Heart right ventricle (tissue), 16 donors: ENCODE data around the gene SLC7A11. TPM values are rescaled to one million over a fixed set of nuclear protein-coding genes. Genes with fewer than 3 reads are reported as not detected.

Experiments used
- ATAC-seq, 8 donors: fragments of 200-7000 bp; cut with Tn5 transposase; one replicate each; pipeline ENCODE4 v1.9.1; 2020; ENCODE audit warnings: mild to moderate bottlenecking in 8 of 8, moderate library complexity in 8 of 8, moderate number of reproducible peaks in 1 of 8
- DNase-seq, 2 donors: peaks; one replicate each; pipeline ENCODE4 v3.0.0-alpha.2; 2020
- H3K27ac ChIP-seq, 10 donors: fragments of 200-600 bp; sonication (generic) in 2 of 10; one replicate each; pipeline versions ENCODE4 v1.5.0 to v1.8.0; 2020 to 2022; ENCODE audit warnings: mild to moderate bottlenecking in 3 of 10
- H3K27me3 ChIP-seq, 7 donors: fragments of 200-600 bp; one replicate each; pipeline ENCODE4 v1.8.0; 2021 to 2022; ENCODE audit warnings: mild to moderate bottlenecking in 2 of 7
- H3K36me3 ChIP-seq, 9 donors: fragments of 200-600 bp; sonication (generic) in 1 of 9; one replicate each; pipeline versions ENCODE4 v1.5.0 to v1.8.0; 2020 to 2022; ENCODE audit warnings: mild to moderate bottlenecking in 2 of 9
- H3K4me1 ChIP-seq, 9 donors: fragments of 200-600 bp; sonication (generic) in 1 of 9; one replicate each; pipeline versions ENCODE4 v1.5.0 to v1.8.0; 2020 to 2022; ENCODE audit warnings: mild to moderate bottlenecking in 4 of 9
- H3K4me3 ChIP-seq, 10 donors: fragments of 200-600 bp; sonication (generic) in 2 of 10; one replicate each; pipeline versions ENCODE4 v1.5.0 to v1.8.0; 2020 to 2022; ENCODE audit warnings: mild to moderate bottlenecking in 7 of 10, moderate library complexity in 2 of 10
- H3K9me3 ChIP-seq, 11 donors: fragments of 200-600 bp in 10 of 11; sonication (generic) in 2 of 11; one replicate each; pipeline versions ENCODE4 v1.5.0 to v1.8.0; 2013 to 2022; ENCODE audit warnings: mild to moderate bottlenecking in 2 of 11, control low read depth in 1 of 11, moderate library complexity in 1 of 11
- whole genome bisulfite sequencing, 2 donors: extraction: QIAGEN DNeasy Blood & Tissue Kit; methylation state at CpG; one replicate each; pipeline ENCODE4 v1.1.7; 2013; ENCODE audit warnings: inconsistent platforms in 1 of 2; 5-methylcytosine and 5-hydroxymethylcytosine counted together
- intact Hi-C, 10 donors: fragments of 100-400 bp; cut with DNase I; formaldehyde crosslinking; loops; one replicate each; pipeline versions ENCODE4 v1.11.1 to v1.14.2; 2022
- polyA plus RNA-seq, 2 donors: library from polyadenylated mRNA; stranded (reverse); fragments of 200-250 nt; gene quantifications; one replicate each; pipeline ENCODE4 v1.2.3, GENCODE V29; 2013
- total RNA-seq, 10 donors: library from RNA; stranded (reverse); fragmentation: NEBNext Ultra II Directional in 3 of 10; extraction: Animal tissue kit (Norgen Biotek cat#: 25700) in 3 of 10; gene quantifications; one replicate each; pipeline versions ENCODE4 v1.2.1 to v1.2.4, GENCODE V29; 2021 to 2023
- TF ChIP-seq, protein P1 (sequence below), 9 donors: fragments of 200-600 bp; sonication (generic) in 2 of 9; IDR thresholded peaks; one replicate each; pipeline versions ENCODE4 v1.5.0 to v1.8.0; 2021 to 2022; ENCODE audit warnings: antibody characterized with exemption in 9 of 9, mild to moderate bottlenecking in 5 of 9, moderate library complexity in 1 of 9
- donor health status: Arrhythmogenic right ventricular cardiomyopathy.
- donor health status: ischemic (EF 13 %, LVEDD 7.1; RV severe dilation, severe dysfunction).
- donor health status: healthy with polysubstance abuse.
- donor health status: DM: no; HTN: yes; CAD: no.
- donor health status: DM: no; HTN: no; CAD: no.
- donor health status: ischemic (EF 25% LVEDD 6.9; RV normal size, moderate dysfunction).
- donor health status: ischemic (EF 25% LVEDD 5.7; RV mildly dilated, moderate dysfunction).
- donor health status: healthy.
- donor health status: DM: yes; HTN: yes; CAD: no.
- donor health status: Ischemic cardiomyopathy.
- donor health status: ischemic (EF 35%, LVEDD 5.7; RV mildly dilated, moderate dysfunction).
- donor health status: nonischemic (EF 11% LVEDD 7.7; RV severe dilation, severe dysfunction).
- donor health status: DM: yes; HTN: yes; CAD: no.
- donor health status: PGD.
- donor health status: ischemic (EF 29% LVEDD 5.4; RV normal size, mild dysfunction).
- donor health status: nonischemic (EF 23%, LVEDD 6.1; RV moderate dilation, normal function).

The SLC7A11 gene
- total and polyA plus RNA-seq, 12 donors = 0.05 to 1.2 (median 0.12) TPM

DNA sequence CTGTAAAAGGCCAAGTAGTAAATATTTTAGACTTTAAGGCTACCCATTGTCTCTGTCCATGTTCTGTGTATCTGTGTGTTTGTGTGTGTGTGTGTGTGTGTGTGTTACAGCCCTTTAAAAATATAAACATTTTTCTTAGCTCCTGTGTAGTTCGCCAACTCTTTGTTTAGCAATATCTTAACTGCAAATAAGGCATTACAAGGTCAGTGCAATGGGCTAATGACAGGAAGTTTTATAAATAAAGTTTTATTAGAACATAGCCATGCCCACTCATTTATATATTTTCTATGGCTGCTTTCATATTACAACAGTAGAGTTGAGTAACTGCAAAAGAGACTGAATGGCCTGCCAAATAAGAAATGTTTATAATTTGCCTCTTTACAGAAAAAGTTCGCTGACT lies 5.9 kb upstream of the SLC7A11 start:
- no peak for ATAC-seq

DNA sequence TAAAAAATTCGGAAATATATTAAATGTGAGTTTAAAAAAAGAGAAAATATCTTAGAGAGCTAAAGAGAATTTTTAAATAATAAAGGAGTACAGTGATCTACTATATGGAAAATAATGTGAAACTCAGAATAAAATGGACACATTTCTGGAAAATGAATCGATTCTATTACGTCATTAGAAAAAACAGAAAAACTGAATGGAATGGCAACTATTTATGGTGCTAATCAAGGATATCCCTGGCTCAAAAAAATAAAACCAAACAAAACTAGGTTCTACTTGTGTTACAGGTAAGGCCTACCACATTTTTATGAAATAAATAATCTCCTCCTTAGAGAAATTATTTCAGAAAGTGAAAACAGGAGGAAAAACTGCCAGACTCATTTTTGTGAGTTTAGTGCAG lies 5.5 kb upstream of the SLC7A11 start:
- no peaks in the 10 kb centered on the region for H3K9me3 ChIP-seq
- no peaks in the 10 kb centered on the region for H3K36me3 ChIP-seq
- H3K27ac ChIP-seq = no peak overlapping the region
- TF ChIP-seq, protein P1, sequence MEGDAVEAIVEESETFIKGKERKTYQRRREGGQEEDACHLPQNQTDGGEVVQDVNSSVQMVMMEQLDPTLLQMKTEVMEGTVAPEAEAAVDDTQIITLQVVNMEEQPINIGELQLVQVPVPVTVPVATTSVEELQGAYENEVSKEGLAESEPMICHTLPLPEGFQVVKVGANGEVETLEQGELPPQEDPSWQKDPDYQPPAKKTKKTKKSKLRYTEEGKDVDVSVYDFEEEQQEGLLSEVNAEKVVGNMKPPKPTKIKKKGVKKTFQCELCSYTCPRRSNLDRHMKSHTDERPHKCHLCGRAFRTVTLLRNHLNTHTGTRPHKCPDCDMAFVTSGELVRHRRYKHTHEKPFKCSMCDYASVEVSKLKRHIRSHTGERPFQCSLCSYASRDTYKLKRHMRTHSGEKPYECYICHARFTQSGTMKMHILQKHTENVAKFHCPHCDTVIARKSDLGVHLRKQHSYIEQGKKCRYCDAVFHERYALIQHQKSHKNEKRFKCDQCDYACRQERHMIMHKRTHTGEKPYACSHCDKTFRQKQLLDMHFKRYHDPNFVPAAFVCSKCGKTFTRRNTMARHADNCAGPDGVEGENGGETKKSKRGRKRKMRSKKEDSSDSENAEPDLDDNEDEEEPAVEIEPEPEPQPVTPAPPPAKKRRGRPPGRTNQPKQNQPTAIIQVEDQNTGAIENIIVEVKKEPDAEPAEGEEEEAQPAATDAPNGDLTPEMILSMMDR (IDR thresholded peaks at IDR 0.05) = no peak
- intact Hi-C loops = no loop called here
- no peaks in the 10 kb centered on the region for H3K4me1 ChIP-seq
- no peak for ATAC-seq
- H3K4me3 ChIP-seq = no peak overlapping the region
- WGBS, 2 donors = 96 to 98% methylated on average over 3 of the region's 3 CpGs
- no peaks in the 10 kb centered on the region for H3K27me3 ChIP-seq
- no peak for DNase-seq

More for the DNA sequence above, 5.9 kb upstream of the SLC7A11 start:
- intact Hi-C loops = no loop called here
- WGBS, 2 donors = 92 to 97% methylated on average over 2 of the region's 2 CpGs
- Histone ChIP-seq H3K27me3 (no peaks in the 10 kb centered on the region), H3K4me1 (no peaks in the 10 kb centered on the region), H3K9me3 (no peaks in the 10 kb centered on the region), H3K27ac (no peak overlapping the region), H3K4me3 (no peak overlapping the region), H3K36me3 (no peaks in the 10 kb centered on the region)
- DNase-seq = no peak
- TF ChIP-seq, protein P1 (IDR thresholded peaks at IDR 0.05) = no peak

DNA sequence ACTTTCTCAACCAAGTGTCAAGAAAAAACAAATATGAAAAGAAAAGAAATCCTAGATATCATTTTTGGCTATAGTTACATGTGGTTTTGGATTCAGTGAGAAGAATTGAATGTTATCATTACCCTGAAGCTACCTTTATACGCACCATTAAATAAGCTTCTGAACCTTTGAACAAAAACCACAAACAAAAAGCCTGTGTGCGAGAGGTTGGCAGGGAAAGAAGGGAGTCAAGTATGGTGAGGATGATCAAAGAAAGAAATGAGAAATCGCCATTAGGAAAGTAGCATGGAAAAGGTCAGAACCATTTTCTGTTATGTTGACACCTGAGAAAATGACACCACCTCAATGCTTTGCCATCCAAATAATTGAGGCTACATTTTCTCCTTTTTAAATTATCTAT lies 1.2 kb upstream of the SLC7A11 start:
- no peaks in the 10 kb centered on the region for H3K27me3 ChIP-seq
- WGBS, 2 donors = 96 to 99% methylated on average over 3 of the region's 3 CpGs
- H3K9me3 ChIP-seq = no peaks in the 10 kb centered on the region
- TF ChIP-seq, protein P1 (IDR thresholded peaks at IDR 0.05) = no peak
- H3K36me3 ChIP-seq = no peaks in the 10 kb centered on the region
- intact Hi-C loops = no loop called here
- no peak overlapping the region for H3K4me3 ChIP-seq
- no peak for ATAC-seq
- DNase-seq = no peak
- no peak overlapping the region for H3K27ac ChIP-seq
- peaks cover 0 to 9% (median 0%) of the 10 kb centered on the region in 9 donors for H3K4me1 ChIP-seq

DNA sequence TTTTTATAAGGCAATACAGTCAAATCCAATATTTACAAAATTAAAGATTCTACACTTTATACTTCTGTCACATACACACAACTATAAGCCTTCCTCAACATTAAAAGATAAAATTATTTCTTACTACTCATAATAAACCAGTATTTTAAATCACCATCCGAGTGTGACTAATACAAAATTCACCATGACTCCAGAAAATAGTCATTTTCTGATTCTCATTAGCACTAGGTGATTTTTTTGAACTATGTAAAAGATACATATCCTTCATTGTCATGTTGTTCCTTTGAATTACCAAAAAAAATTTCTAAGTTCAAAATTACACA lies 646 bp upstream of the SLC7A11 start:
- no peaks in the 10 kb centered on the region for H3K36me3 ChIP-seq
- peak overlapping the region in 6 of 10 donors; percentile 24 to 45 (median 35) for H3K4me3 ChIP-seq
- no peaks in the 10 kb centered on the region for H3K9me3 ChIP-seq
- WGBS, 2 donors = 53 to 90% methylated on average over 1 of the region's 1 CpG
- peak overlapping the region in 1 of 10 donors; percentile 84 for H3K27ac ChIP-seq
- peaks cover 0 to 9% (median 0%) of the 10 kb centered on the region in 9 donors for H3K4me1 ChIP-seq
- H3K27me3 ChIP-seq = no peaks in the 10 kb centered on the region
- TF ChIP-seq, protein P1 (IDR thresholded peaks at IDR 0.05) = no peak
- DNase-seq (no peak), ATAC-seq (no peak)
- intact Hi-C loops = no loop called here
